ENCODE data around the gene AP1S1.

The AP1S1 gene

GRCh38 chr7:101159696-101160674 is 5.7 kb downstream of the AP1S1 start:
- DNase-seq = no peak

GRCh38 chr7:101160910-101161309 is 6.6 kb downstream of the AP1S1 start:
- no peak for DNase-seq

GRCh38 chr7:101161692-101162471 is 7.6 kb downstream of the AP1S1 start:
- no peak for DNase-seq

GRCh38 chr7:101162551-101163278 is 8.4 kb downstream of the AP1S1 start:
- no peak for DNase-seq

GRCh38 chr7:101163279-101164070 is 9.2 kb downstream of the AP1S1 start:
- no peak for DNase-seq

- no peak for DNase-seq
Observed at GRCh38 chr7:101164071-101164840, 10.0 kb downstream of the AP1S1 start.

GRCh38 chr7:101165075-101165957 is 11.0 kb downstream of the AP1S1 start, which contains the start of gene VGF:
Gene VGF, minus strand, starts transcription at chr7:101165569. Its CDS starts 726 bp downstream, at chr7:101164843.
- peak; percentile 79 for DNase-seq

- DNase-seq = no peak
Observed at GRCh38 chr7:101165958-101166647, 11.8 kb downstream of the AP1S1 start.

GRCh38 chr7:101166648-101166908 is 12.3 kb downstream of the AP1S1 start:
- no peak for DNase-seq

GRCh38 chr7:101166909-101167644 is 12.8 kb downstream of the AP1S1 start:
- no peak for DNase-seq

GRCh38 chr7:101167645-101168411 is 13.6 kb downstream of the AP1S1 start:
- no peak for DNase-seq

- DNase-seq = no peak
Observed at GRCh38 chr7:101168412-101169049, 14.3 kb downstream of the AP1S1 start.

- DNase-seq = no peak
Observed at GRCh38 chr7:101169110-101169837, 15.0 kb downstream of the AP1S1 start.

- DNase-seq = no peak
Observed at GRCh38 chr7:101169838-101170551, 15.7 kb downstream of the AP1S1 start.

GRCh38 chr7:101170617-101171441 is 16.6 kb downstream of the AP1S1 start:
- no peak for DNase-seq

GRCh38 chr7:101171442-101171837 is 17.2 kb downstream of the AP1S1 start:
- DNase-seq = no peak

Data from SIG-M5 (cell line).